GM21723 (cell line): ENCODE measurements around the gene ZCCHC24.

Experiments
- ATAC-seq: cut with Tn5 transposase; IDR thresholded peaks from one replicate; pipeline ENCODE4 v1.9.1; 2021; ENCODE audit warnings: mild to moderate bottlenecking, moderate library complexity; ENCODE audit not compliant: unreplicated experiment

Gene ZCCHC24

GRCh38 chr10:79374312-79375191 lies 70.9 kb downstream of the ZCCHC24 start:
- peak; percentile 77 for ATAC-seq

DNA sequence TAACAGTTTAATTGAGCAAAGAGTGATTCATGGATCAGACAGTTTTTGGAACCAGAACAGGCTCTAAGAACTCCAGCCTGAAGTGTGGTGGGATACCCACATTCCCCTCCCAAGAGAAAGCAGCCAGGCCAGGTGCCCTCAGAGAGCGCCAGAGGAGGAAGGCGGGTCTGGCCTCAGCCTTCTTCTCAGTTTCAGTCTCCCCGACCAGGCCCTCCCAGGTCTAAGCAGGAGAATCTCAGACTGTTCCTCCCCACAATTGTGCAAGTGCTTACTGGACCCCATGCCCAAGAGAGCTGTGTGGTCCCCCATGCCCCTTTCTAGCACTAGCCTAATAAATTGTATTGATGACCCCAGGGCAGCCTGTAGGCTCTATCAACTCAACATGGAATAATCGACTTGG lies 72.6 kb downstream of the ZCCHC24 start:
- ATAC-seq = no peak

DNA sequence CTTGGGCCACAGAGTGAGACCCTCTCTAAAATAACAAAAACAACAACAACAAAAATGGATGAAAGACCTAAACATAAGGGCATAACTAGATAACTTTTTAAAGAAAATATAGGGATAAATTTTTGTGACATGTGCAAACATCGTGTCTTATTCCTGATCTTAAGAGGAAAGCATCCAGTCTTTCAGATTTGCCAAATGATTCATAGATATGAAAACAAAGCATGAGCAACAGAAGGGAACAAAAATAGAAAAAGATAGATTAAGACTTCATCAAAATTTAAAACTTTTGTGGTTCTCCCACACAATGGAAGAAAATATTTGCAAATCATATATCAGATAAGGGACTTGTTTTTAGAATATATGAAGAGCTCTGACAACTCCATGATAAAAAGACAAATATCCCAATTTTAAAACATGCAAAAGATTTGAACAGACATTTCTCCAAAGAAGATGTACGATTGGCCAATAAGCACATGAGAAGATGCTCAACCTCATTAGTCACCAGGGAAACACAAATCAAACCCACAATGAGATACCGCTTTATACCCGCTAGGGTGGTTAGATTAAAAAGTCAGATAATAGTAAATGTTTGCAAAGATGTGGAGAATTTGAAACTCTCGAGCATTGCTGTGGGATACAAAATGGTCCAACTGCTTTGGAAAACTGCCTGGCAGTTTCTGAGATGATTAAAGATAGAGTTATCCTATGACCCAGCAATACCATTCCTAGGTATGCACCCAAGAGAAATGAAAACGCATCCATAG lies 77.8 kb downstream of the ZCCHC24 start:
- no peak for ATAC-seq

- ATAC-seq = no peak
Measured at GRCh38 chr10:79361726-79362397, 83.6 kb downstream of the ZCCHC24 start.

- ATAC-seq = no peak
Measured at GRCh38 chr10:79360499-79361342, 84.7 kb downstream of the ZCCHC24 start.

- no peak for ATAC-seq
Measured at GRCh38 chr10:79359816-79360498, 85.5 kb downstream of the ZCCHC24 start.

- ATAC-seq = peak; percentile 78
Measured at GRCh38 chr10:79358811-79359210, 86.6 kb downstream of the ZCCHC24 start.

- ATAC-seq = no peak
Measured at GRCh38 chr10:79357180-79357579, 88.2 kb downstream of the ZCCHC24 start.

DNA sequence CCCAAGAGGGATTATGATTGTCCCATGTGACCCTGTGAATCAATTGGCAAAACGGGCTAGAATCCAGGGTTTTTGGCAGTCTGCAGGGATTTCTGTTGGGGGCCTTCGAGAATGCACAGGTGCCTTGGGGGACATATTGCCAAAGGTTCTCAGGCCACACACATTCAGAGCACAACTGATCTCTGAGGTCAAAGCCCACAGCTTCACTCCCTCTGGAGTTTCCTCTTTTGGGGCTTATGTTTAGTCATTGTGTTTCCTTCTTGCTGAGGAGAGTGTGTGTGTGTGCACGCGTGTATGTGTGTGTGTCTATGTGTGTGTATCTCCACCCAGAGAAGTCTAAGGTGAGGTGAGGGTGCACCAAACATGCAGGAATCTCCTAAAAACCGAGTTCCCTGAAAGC lies 89.3 kb downstream of the ZCCHC24 start:
- no peak for ATAC-seq

DNA sequence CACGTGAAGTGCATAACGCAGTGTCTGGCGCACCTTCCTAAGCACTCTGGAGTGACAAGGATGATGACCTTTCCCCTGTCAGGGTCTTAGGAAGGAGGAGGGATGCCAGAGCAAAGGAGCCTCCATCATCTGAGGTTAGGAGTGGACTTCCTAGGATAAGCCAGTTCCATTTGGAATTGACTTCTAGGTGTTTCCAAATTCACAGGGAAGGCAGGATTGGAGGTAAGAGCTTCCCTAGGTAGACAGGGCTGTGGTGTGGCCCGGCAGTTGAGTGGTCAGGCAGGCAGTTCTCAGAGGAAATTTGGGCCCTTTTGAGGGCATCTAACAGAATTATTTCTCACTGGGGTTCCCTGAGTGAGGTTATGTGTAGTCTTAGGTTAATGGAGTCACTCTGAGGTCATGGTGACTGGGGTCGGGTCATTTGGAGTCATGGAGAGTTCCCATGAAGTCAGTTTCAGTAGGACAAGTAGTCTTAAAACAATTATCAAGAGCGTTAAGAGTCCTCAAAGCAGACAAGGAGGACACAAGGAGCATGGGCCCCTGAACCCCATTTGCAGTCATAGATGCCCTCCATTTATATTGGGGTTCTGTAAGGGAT lies 89.9 kb downstream of the ZCCHC24 start:
- ATAC-seq = no peak

- ATAC-seq = no peak
Measured at GRCh38 chr10:79354615-79355014, 90.8 kb downstream of the ZCCHC24 start.

DNA sequence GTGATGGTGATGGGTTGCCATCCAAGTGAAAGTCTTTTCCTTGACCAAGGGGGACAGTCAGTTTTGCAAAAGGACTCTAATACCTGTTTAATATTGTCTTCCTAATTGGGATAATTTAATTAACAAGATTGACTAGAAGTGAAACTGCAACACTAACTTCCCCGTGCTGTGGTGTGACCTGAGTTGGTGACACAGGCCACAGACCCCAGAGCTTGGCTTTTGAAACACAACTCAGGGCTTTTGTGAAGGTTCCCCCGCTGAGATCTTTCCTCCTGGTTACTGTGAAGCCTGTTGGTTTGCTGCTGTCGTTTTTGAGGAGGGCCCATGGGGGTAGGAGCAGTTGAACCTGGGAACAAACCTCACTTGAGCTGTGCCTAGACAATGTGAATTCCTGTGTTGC lies 91.3 kb downstream of the ZCCHC24 start:
- no peak for ATAC-seq

DNA sequence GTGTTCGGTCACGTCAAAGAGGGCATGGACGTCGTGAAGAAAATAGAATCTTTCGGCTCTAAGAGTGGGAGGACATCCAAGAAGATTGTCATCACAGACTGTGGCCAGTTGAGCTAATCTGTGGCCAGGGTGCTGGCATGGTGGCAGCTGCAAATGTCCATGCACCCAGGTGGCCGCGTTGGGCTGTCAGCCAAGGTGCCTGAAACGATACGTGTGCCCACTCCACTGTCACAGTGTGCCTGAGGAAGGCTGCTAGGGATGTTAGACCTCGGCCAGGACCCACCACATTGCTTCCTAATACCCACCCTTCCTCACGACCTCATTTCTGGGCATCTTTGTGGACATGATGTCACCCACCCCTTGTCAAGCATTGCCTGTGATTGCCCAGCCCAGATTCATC lies 91.7 kb downstream of the ZCCHC24 start:
- no peak for ATAC-seq

GRCh38 chr10:79353000-79353406 lies 92.4 kb downstream of the ZCCHC24 start:
- no peak for ATAC-seq

- ATAC-seq = no peak
Measured at GRCh38 chr10:79352035-79352877, 93.2 kb downstream of the ZCCHC24 start.

- no peak for ATAC-seq
Measured at GRCh38 chr10:79351332-79351731, 94.1 kb downstream of the ZCCHC24 start.

GRCh38 chr10:79350407-79351154 lies 94.8 kb downstream of the ZCCHC24 start:
- ATAC-seq = no peak

GRCh38 chr10:79349766-79350406 lies 95.5 kb downstream of the ZCCHC24 start:
- no peak for ATAC-seq
